Activated effector memory CD4-positive, alpha-beta T cell treated with Interleukin-2 at 50 U/mL for 16 hours (primary cell): ENCODE data around the gene SLC30A1.
"Not testable (repeated sequence)": the region's sequence is repeated elsewhere in the genome, so short reads cannot be mapped to it uniquely, and the experiment has no call there.

Source experiments
- DNase-seq: peaks from one replicate; pipeline ENCODE4 v3.0.0-alpha.2; 2020

SLC30A1 gene

GRCh38 chr1:211580303-211580687 is 1.3 kb upstream of the SLC30A1 start:
- DNase-seq = no peak

- DNase-seq = no peak
Measured at GRCh38 chr1:211579440-211580302, 710 bp upstream of the SLC30A1 start.

GRCh38 chr1:211577819-211578639 is 932 bp downstream of the SLC30A1 start:
- peak; percentile 69 for DNase-seq

GRCh38 chr1:211577277-211577818 is 1.6 kb downstream of the SLC30A1 start:
- DNase-seq = no peak

GRCh38 chr1:211576717-211577116 is 2.2 kb downstream of the SLC30A1 start:
- DNase-seq = no peak

- DNase-seq = no peak
Measured at GRCh38 chr1:211574705-211575104, 4.3 kb downstream of the SLC30A1 start.

GRCh38 chr1:211571998-211572397 is 7.0 kb downstream of the SLC30A1 start:
- DNase-seq = no peak

- not testable (repeated sequence) for DNase-seq
Measured at GRCh38 chr1:211570378-211570777, 8.6 kb downstream of the SLC30A1 start.

- DNase-seq = no peak
Measured at GRCh38 chr1:211566431-211567025, 12.4 kb downstream of the SLC30A1 start.

GRCh38 chr1:211564084-211564483 is 14.9 kb downstream of the SLC30A1 start:
- no peak for DNase-seq

GRCh38 chr1:211559222-211560010 is 19.5 kb downstream of the SLC30A1 start:
- no peak for DNase-seq

GRCh38 chr1:211557894-211558625 is 20.9 kb downstream of the SLC30A1 start:
- no peak for DNase-seq

GRCh38 chr1:211553549-211553948 is 25.4 kb downstream of the SLC30A1 start:
- no peak for DNase-seq

GRCh38 chr1:211551638-211552460 is 27.1 kb downstream of the SLC30A1 start:
- DNase-seq = no peak

- DNase-seq = no peak
Measured at GRCh38 chr1:211549092-211549711, 29.8 kb downstream of the SLC30A1 start.

GRCh38 chr1:211548321-211549091 is 30.5 kb downstream of the SLC30A1 start:
- no peak for DNase-seq

GRCh38 chr1:211547710-211548109 is 31.3 kb downstream of the SLC30A1 start:
- no peak for DNase-seq

GRCh38 chr1:211546543-211546942 is 32.4 kb downstream of the SLC30A1 start:
- DNase-seq = no peak

- no peak for DNase-seq
Measured at GRCh38 chr1:211543025-211543424, 35.9 kb downstream of the SLC30A1 start.
